GM21360 (cell line): Measurements from ENCODE around the gene CHAC1.

Experiments
- ATAC-seq: cut with Tn5 transposase; IDR thresholded peaks from one replicate; pipeline ENCODE4 v1.9.1; 2021; ENCODE audit warnings: mild to moderate bottlenecking, moderate library complexity; ENCODE audit not compliant: unreplicated experiment

CHAC1 gene

DNA sequence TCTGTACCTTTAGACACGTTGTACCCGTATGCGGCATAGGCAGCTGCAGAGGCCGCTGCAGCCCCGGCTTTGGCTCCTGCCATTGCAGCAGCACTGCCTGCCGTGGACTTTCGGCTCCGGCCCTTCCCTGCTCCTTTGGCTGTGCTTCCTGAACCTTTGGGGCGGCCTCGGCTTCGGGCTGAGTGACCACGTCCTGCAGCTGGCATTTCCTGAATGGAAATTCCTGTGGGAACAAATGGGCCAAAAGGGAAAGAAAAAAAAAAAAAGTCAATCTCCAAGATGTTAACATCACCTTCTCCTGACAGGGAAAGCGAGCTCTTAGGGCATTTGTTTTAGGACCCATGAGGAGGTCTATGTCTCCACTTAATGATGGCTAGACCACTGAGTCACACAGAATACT, 29.6 kb downstream of the CHAC1 start:
- no peak for ATAC-seq

DNA sequence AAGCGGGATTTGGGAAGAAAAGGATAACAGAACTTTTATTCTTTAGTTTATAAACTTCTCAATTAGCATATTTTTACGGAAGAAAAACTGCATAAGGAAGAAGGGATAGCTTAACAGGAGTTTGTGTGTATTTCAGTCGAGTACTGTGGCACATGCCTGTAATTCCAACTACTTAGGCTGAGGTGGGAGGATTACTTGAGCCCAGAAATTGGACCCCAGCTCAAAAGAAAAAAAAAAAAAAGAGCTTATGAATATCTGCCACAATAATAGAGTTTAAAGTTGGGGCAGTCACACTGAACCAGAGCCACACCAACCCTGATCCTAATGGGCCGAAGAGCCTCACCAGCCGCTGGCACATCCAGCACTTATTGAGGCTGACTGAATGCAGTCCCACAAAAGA, 31.1 kb downstream of the CHAC1 start:
- ATAC-seq, result no peak

DNA sequence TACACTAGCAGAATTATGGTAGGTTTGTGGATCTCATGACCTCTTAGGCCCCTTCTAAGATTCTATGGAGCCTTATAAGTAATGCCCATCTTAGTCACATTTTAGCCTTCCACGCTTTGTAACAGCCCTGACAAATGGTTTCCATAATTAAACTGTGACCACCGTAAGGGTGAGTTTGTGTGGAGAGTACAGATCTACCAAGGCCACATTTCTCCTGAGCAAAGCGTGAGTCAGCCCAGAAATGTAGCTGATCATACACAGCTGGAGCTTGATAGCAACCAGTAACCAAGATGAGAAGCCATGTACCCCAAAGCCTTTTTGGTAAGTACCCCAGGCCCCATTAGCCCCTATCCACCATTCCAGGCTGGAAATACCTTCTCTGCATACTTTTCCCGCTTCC, 31.7 kb downstream of the CHAC1 start:
- ATAC-seq, result no peak

DNA sequence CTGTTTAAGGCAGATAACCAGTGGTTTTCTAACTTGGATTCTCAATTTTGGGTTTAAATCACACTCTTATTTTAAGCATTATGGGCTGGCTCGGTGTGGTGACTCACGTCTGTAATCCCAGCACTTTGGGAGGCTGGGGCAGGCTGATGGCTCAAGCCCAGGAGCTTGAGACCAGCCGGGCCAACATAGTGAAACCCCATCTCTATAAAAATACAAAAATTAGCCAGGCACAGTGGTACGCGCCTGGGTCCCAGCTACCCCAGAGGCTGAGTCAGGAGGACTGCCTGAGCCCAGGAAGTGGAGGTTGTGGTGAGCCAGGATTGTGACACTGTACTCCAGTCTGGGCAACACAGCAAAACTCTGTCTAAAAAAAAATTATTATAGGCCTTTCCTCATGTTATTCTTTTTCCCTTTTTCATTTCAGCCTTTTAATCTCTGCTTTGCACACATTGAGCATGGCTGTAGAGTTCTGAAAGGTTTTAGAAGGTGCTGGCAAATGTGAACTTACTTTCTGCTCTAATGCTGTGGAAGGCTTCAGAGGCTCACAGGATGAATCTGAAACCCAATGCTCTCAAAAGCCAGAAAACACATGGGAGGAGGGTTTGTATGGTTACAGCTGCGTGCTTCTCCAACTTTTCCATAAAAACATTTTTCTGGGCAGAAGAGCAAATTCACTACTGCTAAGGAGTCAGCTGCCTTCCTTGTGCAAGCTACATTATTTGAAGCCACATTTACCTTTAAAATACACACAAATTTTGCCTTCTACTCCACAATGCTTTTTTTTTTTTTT, 32.5 kb downstream of the CHAC1 start:
- no peak for ATAC-seq

DNA sequence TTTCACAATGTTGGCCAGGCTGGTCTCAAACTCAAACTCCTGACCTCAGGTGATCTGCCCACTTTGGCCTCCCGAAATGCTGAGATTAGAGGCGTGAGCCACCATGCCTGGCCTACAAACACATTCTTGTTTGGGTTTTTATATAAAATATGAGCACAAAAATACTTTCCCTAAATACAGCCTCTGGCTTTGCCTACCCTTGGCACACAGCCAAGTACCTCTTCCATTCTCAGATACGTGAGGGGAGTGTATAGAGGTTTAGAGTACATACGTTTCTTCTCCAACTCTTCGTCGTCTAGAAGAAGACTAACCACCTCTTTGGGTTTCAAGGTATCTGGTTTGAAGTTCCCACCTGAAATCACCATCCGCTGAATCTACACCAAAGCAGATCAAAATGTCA, 33.5 kb downstream of the CHAC1 start:
- no peak for ATAC-seq

DNA sequence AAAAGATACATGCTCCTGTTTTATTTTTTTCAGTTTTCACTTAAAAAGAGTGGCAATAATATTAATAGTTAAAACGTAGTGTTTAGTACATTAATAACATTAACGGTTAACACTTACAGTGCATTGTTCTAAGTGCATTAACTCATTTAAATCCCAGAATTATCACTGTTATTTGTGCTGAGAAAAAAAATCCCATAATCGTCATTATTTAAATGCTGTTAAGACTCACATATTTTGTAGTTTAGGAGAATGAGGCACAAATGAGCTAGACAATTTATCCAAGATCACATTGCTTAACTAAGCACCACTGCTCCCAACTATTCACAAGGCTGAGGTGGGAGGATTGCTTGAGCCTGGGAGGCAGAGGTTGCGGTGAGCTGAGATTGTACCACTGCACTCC, 34.9 kb downstream of the CHAC1 start:
- no peak for ATAC-seq

DNA sequence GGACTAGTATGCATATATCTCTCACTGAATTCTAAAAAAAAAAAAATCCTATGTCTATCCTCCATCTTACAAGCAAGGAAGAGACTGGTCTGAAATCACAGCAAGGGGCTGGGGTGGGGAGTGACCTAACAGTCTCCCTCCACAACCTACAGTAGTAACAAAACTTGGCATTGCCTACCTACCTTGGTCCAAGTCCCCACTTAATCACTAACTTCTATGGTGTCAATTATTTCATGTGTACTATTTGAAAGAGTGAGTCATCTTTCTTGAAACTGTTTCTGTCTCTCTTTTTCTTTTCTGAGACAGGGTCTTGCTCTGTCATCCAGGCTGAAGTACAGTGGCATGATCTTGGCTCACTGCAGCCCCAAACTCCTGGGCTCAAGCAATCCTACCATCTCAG, 36.8 kb downstream of the CHAC1 start:
- no peak for ATAC-seq

DNA sequence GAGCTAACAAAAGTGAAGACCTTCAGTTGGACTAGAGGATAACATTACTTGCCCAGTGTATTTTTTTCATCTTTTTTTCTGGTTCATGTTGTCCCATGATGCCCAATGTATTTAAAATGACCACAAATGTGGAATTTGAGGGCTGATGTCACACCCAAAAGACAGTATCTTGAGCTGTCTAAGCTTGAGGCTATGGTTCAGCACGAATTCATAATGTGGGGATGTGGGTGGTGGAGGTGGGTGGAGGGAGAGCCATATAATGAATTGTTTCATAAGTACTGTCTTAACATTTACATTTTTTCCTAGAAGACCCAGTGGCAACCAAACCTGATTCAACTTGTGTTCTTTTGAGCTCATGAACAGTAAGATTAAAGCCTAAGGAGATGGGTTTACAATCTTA, 37.5 kb downstream of the CHAC1 start:
- ATAC-seq, result no peak

DNA sequence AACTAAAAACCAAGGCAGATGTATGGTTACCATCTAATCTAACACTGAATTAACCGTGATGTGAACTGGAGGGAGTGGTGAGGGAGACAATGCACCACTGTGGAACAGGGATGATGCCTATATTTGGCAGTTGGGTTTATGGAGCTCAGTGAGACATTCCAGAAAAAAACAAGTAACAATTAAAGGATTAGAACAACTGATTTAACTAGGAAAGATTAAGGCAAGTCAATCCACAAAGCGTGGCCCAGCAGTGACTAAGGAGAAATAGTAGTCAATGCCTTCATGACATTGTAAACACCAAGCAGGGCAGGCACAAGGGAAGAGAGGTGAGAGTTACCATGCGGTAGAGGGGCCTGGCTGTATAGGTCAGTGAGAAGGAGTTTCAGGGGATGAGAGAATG, 38.1 kb downstream of the CHAC1 start:
- ATAC-seq, result no peak

DNA sequence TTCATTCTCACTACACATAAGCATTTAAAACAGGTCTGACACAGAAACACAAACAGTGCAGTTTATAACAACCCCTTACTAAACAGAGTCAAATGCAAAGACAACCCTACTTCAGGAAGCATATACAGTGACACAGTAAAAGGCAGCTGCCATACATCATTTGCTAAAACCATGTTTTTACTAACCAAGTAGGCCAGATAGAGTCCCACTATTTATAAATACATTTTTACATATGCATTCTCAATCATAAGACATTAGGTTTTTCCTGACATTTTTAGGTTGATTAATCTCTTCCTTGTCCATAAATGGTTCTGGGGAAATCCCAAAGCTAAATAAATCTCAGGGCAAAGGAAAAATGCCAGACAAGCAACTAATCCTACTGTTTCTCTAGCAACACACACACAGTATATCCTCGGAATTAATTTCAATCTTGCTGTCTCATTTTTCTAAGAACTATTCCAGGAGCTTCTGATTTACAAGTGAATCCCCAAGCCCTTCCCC, 39.0 kb downstream of the CHAC1 start:
- ATAC-seq, result no peak

DNA sequence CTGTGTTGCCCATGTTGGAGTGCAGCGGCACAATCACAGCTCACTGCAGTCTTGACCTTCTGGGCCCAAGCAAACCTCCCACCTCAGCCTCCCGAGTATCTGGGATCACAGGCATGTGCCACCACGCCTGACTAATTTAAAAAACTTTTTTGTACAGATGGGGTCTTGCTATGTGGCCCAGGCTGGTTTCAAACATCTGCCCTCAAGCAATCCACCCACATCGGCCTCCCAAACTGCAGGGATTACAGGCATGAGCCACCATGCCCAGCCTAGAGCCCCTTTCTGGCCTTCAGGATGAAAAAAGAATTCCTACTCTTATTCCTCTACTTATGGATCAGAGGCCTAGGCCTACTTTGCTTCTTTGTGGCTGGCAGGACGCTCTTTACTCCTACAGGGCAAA, 39.6 kb downstream of the CHAC1 start:
- no peak for ATAC-seq

DNA sequence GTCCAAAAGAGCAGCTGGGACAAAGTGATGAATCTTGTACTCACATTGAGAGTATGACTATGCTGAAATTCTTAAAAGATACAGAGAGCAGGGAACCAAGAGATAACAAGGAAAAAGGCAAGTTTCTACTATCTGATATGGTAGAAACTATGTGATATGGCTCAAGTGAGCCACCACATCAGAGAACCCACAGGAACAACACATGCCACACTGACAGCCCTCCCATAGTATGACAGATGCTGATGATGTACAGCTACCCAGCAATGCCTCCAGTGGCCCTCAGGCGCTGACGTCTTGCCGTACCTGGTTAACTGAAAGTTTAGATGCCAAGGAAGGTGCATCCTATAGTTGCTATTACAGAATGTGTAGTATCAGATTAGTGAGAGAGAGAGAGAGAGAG, 42.4 kb downstream of the CHAC1 start:
- no peak for ATAC-seq

DNA sequence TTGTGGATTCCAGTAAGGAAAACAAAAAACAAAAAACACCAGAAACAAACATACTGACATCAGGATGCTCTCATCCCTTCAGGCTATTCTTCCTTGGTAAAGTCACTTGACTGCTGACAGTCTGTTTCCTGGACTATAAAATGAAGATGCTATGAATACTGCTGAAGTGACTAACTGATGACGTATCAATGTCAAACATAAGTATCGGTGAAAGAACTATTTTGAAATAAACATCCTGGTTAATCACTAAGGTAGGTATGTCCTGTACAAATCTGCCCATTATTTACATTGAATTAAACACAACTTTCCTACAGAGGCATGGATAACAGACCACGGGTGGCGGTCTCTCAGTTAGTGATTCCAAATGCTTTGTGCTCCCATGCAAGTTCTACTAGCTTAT, 45.9 kb downstream of the CHAC1 start:
- no peak for ATAC-seq

DNA sequence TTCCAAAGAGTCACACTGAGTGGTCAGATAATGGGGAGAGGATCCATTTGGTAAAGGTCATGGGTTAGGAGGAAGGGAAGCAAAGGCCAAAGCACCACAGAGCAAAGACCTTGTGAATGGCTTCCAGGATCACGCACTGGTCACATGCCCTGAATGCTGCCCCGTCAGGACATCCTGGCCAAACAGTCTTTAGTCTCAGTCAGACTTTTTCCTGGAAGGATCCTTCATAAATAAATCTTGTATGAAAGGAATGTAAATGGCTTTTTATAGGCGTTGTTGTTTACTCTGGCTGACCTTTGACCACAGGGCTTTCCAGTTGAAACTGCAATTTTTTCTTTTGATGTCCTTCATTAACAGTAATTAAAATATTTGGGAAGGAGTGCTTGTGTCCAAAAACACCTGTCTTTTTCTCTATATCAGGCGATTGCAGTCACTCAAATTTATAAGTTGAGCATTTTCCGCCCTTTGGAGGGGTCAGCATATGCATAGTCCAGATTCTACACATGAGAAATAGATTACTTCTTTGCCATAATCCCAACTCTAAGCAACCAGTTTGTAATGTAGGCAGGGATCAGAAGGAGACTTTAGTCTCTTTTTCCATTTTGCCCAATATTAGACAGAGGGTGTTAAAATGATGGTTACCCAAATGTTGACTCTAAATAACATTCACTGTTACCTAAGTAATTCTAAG, 48.4 kb downstream of the CHAC1 start:
- ATAC-seq, result no peak

DNA sequence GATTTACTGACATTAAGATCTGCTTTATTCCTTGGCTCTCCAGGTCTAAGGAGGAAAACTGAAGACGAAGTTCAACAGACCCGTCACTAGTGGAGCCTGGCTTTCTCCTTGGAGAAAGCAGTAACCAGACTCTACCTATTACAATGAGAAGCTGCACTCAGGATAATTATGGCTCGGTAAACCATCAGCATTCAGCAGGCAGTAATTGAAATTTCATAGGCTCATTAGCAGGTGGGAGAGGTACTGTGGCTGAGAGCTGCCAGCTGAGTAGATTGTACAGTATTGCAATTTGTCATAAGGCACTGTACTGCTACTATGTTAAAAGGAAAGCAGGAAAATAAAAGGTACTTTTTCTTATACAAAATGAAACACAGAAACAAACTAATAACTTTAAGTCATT, 51.2 kb downstream of the CHAC1 start:
- ATAC-seq, result no peak
